DND-41 (cell line): ENCODE results near the gene TMEM181.
A peak's percentile ranks its signal among the peaks of the same experiment; 100 is the strongest.

Experiments used
- ATAC-seq: fragments of 200-7000 bp; cut with Tn5 transposase; 3 replicates; pipeline ENCODE4 v1.9.1; 2021; ENCODE audit warnings: low read depth; ENCODE audit not compliant: insufficient read depth
- DNase-seq: peaks from one replicate; pipeline ENCODE4 v3.0.0-alpha.2; 2020
- H2AFZ ChIP-seq: 2 replicates; pipeline ENCODE4 v1.6.0; 2012; ENCODE audit warnings: low read depth, low read length
- H3K27ac ChIP-seq: 2 replicates; pipeline ENCODE4 v1.5.1; 2012; ENCODE audit warnings: low read length, inconsistent platforms
- H3K27me3 ChIP-seq: fragments of 200-600 bp; sonication (generic); 2 replicates; pipeline ENCODE4 v1.6.0; 2012; ENCODE audit warnings: low read length, mild to moderate bottlenecking, inconsistent platforms; ENCODE audit not compliant: insufficient read depth, poor library complexity
- H3K36me3 ChIP-seq: 2 replicates; pipeline ENCODE4 v1.5.1; 2012; ENCODE audit warnings: low read length, inconsistent platforms; ENCODE audit not compliant: insufficient read depth
- H3K4me1 ChIP-seq: 2 replicates; pipeline ENCODE4 v1.5.1; 2012; ENCODE audit warnings: mild to moderate bottlenecking, low read length; ENCODE audit not compliant: insufficient read depth
- H3K4me2 ChIP-seq: 2 replicates; pipeline ENCODE4 v1.6.0; 2012; ENCODE audit warnings: mild to moderate bottlenecking, moderate library complexity, low read length, inconsistent platforms; ENCODE audit not compliant: insufficient read depth
- H3K4me3 ChIP-seq, 2 experiments: fragments of 200-600 bp in 1 of 2; shearing (Covaris generic) in 1 of 2; 2 replicates each; pipeline ENCODE4 v1.5.1; 2012 to 2016; ENCODE audit warnings: inconsistent platforms in 2 of 2, low read length in 2 of 2, mild to moderate bottlenecking in 2 of 2, low read depth in 1 of 2, moderate library complexity in 1 of 2
- H3K79me2 ChIP-seq: 2 replicates; pipeline ENCODE4 v1.6.0; 2012; ENCODE audit warnings: low read length, inconsistent platforms; ENCODE audit not compliant: insufficient read depth
- H3K9ac ChIP-seq: 2 replicates; pipeline ENCODE4 v1.6.0; 2012; ENCODE audit warnings: low read depth, mild to moderate bottlenecking, inconsistent platforms, low read length, moderate library complexity
- H3K9me3 ChIP-seq: 2 replicates; pipeline ENCODE4 v1.5.1; 2012; ENCODE audit warnings: low read length, moderate library complexity, mild to moderate bottlenecking, inconsistent platforms; ENCODE audit not compliant: insufficient read depth, severe bottlenecking
- H4K20me1 ChIP-seq: 2 replicates; pipeline ENCODE4 v1.6.0; 2012; ENCODE audit warnings: low read length; ENCODE audit not compliant: insufficient read depth
- CTCF ChIP-seq: IDR thresholded peaks from 2 replicates; pipeline ENCODE4 v1.5.1; 2012; ENCODE audit warnings: borderline replicate concordance, low read length, moderate library complexity, mild to moderate bottlenecking; ENCODE audit not compliant: poor library complexity, severe bottlenecking; ENCODE audit errors: extremely low read depth
- EZH2 ChIP-seq: IDR thresholded peaks from 3 replicates; pipeline ENCODE4 v1.6.1; 2012; ENCODE audit warnings: borderline replicate concordance, low read depth, mild to moderate bottlenecking, moderate library complexity, low read length, inconsistent platforms; ENCODE audit not compliant: severe bottlenecking

Gene TMEM181

GRCh38 chr6:158557927-158558326, 2.0 kb upstream of the TMEM181 start:
- Histone ChIP-seq H3K27ac (no peak overlapping the region), H3K4me1 (peaks cover 28% of the 10 kb centered on the region), H3K79me2 (peaks cover 26% of the 10 kb centered on the region), H3K27me3 (no peaks in the 10 kb centered on the region), H2AFZ (peak overlapping the region; percentile 81; the same call in 1 of the 2 replicates), H3K36me3 (no peaks in the 10 kb centered on the region; the same call in 1 of the 2 replicates), H3K4me2 (no peak overlapping the region), H3K4me3 (no peak overlapping the region), H3K9ac (no peak overlapping the region), H3K9me3 (no peaks in the 10 kb centered on the region), H4K20me1 (peaks cover 22% of the 10 kb centered on the region; the same call in 1 of the 2 replicates)
- DNase-seq (no peak), ATAC-seq (no peak)
- TF ChIP-seq CTCF (no peak), EZH2 (no peak)

DNA sequence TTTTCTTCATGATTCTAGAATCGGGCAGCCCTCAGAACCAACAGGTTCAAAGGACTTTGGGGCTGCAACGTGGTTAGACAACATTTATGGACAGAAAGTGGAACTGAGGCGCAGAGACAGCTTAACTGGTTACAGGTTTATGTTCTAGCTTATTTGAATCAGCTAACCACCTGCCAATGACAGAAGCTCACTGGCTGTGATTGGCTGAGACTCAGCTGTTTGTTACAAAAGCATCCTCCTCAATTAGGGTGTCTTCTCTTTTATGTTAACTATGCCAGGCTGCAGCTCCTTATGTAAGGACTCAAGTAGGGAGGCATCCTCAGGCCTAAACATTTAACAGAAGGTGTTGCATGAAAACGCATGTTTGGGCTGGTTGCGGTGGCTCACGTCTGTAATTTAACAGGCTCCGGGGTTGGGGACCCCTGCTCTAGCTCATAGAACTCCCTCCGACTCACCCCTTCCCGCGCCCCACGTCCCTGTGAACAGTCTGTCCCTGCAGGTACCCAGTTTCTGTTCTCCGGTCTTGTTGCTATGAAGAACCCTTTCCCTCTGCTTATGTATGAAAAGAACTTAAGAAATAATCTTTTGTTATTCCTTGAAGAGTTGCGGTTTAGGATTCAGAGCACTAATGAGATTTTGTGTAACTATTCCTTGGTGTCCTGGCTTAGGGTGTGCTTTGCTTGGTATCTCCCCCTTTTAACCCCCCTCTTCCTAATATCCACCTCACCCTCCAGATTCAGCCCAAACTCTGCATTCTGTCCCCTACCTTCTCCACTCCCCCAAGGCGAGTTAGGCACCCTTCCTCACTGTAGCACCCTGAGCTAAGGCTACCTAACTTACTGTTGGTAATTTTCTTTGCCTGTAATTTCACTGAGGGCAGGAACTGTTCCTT, 1.2 kb upstream of the TMEM181 start:
- DNase-seq (no peak), ATAC-seq (no peak)
- Histone ChIP-seq H3K4me3 (no peak overlapping the region), H4K20me1 (peaks cover 27% of the 10 kb centered on the region; the same call in 1 of the 2 replicates), H3K9me3 (no peaks in the 10 kb centered on the region), H3K4me1 (peaks cover 32% of the 10 kb centered on the region), H2AFZ (peak overlapping the region; percentile 81), H3K4me2 (peak overlapping the region; percentile 69; the same call in 1 of the 2 replicates), H3K9ac (no peak overlapping the region), H3K79me2 (peaks cover 33% of the 10 kb centered on the region), H3K27me3 (no peaks in the 10 kb centered on the region), H3K36me3 (peaks cover 2% of the 10 kb centered on the region; the same call in 1 of the 2 replicates), H3K27ac (no peak overlapping the region)
- TF ChIP-seq EZH2 (no peak), CTCF (no peak)

DNA sequence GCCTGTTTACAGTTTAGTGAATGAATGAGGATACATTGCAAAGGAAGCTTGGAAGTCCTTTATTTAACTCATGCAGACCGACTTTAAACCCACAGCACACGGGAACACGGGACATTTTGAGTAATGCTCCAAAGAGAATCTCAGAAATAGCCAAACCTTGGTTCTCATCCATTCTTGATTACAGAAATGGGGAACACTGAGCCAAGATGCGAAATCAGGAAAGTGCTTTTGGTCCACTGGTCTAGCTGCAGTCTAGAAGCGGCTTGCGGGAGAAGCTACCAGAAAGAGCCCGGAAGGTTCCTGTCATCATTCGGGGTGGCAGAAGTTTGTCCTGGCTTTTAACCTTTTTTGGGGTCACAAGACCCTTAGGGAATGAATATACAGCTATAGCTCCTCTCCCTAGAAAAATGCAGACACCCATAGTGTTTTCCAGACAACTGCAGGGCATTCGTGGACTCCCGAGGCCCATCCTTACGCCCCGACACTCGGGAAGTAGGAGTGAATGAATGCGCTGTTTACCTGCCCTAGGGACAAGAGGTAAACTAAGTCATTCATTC, 475 bp upstream of the TMEM181 start:
- TF ChIP-seq EZH2, result no peak
- TF ChIP-seq CTCF, result no peak
- Histone ChIP-seq H3K4me1 (peaks cover 35% of the 10 kb centered on the region), H3K4me3 (peak overlapping the region; percentile 13 to 64; a peak in 3 of 4 replicates), H4K20me1 (peaks cover 34% of the 10 kb centered on the region; the same call in 1 of the 2 replicates), H3K9ac (peak overlapping the region; percentile 86), H2AFZ (peak overlapping the region; percentile 81), H3K4me2 (peak overlapping the region; percentile 69), H3K27ac (peak overlapping the region; percentile 82), H3K36me3 (peaks cover 7% of the 10 kb centered on the region; the same call in 1 of the 2 replicates), H3K79me2 (peaks cover 40% of the 10 kb centered on the region), H3K27me3 (no peaks in the 10 kb centered on the region), H3K9me3 (no peaks in the 10 kb centered on the region)
- DNase-seq (no peak), ATAC-seq (no peak)
